ENCODE data around the gene FBXW4. TPM values are rescaled to one million over a fixed set of nuclear protein-coding genes. Genes with fewer than 3 reads are reported as not detected.

FBXW4 gene
- total RNA-seq, 2 donors from 2014 or later: 33.5 to 40.5 TPM

DNA sequence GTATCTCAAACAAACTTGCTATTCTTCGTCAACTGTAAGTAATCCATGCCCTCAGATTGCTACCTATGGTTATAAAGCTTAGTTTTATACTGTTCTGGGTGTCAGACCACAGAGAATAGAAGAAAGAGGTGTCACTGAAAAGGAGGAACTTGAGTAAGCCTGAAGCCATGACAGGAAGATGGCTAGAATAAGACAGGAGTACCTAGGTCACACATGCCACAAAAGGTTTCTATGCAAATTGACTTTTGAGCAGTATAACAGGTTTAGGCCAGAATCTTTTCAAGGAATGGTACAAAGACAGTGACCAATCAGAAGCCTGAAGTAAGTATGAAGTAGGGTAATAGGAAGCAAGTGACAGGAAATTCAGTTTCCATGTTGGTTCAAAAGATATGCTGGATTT, 23.5 kb downstream of the FBXW4 start:
- no peak overlapping the region for H3K4me3 ChIP-seq
- H3K9me3 ChIP-seq: no peaks in the 10 kb centered on the region
- H3K27ac ChIP-seq: no peak overlapping the region
- ATAC-seq: no peak
- H3K36me3 ChIP-seq (replicated peaks in 1 of 2; ENCODE audit: insufficient read depth in 1 of 2, low read depth in 2 of 2): peaks cover 0 to 19% of the 10 kb centered on the region in 2 donors
- H3K27me3 ChIP-seq: no peaks in the 10 kb centered on the region
- WGBS, 2 donors: 84 to 96% methylated on average over 1 of the region's 1 CpG
- intact Hi-C loops (cut with DNase I): no loop called here
- H3K4me1 ChIP-seq: peaks cover 11% of the 10 kb centered on the region
- no peak for DNase-seq
- TF ChIP-seq, protein P1, sequence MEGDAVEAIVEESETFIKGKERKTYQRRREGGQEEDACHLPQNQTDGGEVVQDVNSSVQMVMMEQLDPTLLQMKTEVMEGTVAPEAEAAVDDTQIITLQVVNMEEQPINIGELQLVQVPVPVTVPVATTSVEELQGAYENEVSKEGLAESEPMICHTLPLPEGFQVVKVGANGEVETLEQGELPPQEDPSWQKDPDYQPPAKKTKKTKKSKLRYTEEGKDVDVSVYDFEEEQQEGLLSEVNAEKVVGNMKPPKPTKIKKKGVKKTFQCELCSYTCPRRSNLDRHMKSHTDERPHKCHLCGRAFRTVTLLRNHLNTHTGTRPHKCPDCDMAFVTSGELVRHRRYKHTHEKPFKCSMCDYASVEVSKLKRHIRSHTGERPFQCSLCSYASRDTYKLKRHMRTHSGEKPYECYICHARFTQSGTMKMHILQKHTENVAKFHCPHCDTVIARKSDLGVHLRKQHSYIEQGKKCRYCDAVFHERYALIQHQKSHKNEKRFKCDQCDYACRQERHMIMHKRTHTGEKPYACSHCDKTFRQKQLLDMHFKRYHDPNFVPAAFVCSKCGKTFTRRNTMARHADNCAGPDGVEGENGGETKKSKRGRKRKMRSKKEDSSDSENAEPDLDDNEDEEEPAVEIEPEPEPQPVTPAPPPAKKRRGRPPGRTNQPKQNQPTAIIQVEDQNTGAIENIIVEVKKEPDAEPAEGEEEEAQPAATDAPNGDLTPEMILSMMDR (IDR thresholded peaks at IDR 0.05): no peak
- TF ChIP-seq POLR2A (IDR thresholded peaks at IDR 0.05): no peak

DNA sequence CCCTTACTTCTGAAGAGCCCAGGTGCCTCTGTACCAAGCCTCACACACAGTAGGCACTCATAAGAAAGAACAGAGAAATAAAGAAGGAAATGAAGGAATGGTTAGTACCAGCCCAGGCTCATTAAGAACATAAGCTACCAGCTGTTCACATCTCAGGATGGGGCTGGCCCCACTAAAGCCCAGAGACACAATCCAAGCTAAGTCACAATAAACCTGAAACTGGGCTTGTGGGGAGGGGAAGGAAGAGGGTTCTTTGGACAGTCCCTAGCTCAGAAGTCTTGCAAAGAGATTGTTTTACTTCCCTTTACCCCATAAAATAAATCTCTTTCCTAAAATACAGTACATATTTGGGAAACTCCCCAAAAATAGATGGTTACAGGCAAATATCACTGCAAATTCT, 24.3 kb downstream of the FBXW4 start:
- Histone ChIP-seq H3K27ac (no peak overlapping the region), H3K4me3 (no peak overlapping the region), H3K4me1 (peaks cover 10% of the 10 kb centered on the region), H3K9me3 (no peaks in the 10 kb centered on the region), H3K27me3 (no peaks in the 10 kb centered on the region), H3K36me3 (replicated peaks in 1 of 2; ENCODE audit: insufficient read depth in 1 of 2, low read depth in 2 of 2) (peaks cover 0 to 23% of the 10 kb centered on the region in 2 donors)
- no peak for DNase-seq
- intact Hi-C loops (cut with DNase I): no loop called here
- TF ChIP-seq POLR2A (IDR thresholded peaks at IDR 0.05): no peak
- TF ChIP-seq, protein P1 (IDR thresholded peaks at IDR 0.05): no peak
- no peak for ATAC-seq

DNA sequence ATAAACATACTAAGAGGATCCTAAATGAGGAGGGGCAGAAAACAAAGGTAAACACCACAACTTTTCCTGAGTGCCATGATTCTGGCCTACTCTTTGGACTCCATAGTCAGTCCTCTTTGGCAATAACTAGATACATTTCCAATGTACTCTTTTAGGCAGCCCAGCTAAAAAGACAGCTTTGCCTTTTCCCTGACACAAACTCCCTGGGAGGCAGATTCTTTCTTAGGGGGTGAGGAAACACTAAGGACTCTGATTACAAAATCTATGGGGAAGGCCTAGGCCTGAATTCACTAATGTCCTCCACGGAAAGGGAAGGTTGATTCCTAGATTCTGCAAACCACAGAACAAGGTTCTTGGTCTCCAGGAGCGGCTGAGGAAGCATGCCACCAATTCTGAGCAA, 25.8 kb downstream of the FBXW4 start:
- no peak overlapping the region for H3K4me3 ChIP-seq
- H3K9me3 ChIP-seq: no peaks in the 10 kb centered on the region
- ATAC-seq (no peak), DNase-seq (no peak)
- no peaks in the 10 kb centered on the region for H3K27me3 ChIP-seq
- H3K27ac ChIP-seq: no peak overlapping the region
- no peak for TF ChIP-seq POLR2A (IDR thresholded peaks at IDR 0.05)
- TF ChIP-seq, protein P1 (IDR thresholded peaks at IDR 0.05): no peak
- peaks cover 0 to 31% of the 10 kb centered on the region in 2 donors for H3K36me3 ChIP-seq (replicated peaks in 1 of 2; ENCODE audit: insufficient read depth in 1 of 2, low read depth in 2 of 2)
- H3K4me1 ChIP-seq: no peaks in the 10 kb centered on the region
- intact Hi-C loops (cut with DNase I): no loop called here
- WGBS, 2 donors: 90 to 94% methylated on average over 2 of the region's 2 CpGs

DNA sequence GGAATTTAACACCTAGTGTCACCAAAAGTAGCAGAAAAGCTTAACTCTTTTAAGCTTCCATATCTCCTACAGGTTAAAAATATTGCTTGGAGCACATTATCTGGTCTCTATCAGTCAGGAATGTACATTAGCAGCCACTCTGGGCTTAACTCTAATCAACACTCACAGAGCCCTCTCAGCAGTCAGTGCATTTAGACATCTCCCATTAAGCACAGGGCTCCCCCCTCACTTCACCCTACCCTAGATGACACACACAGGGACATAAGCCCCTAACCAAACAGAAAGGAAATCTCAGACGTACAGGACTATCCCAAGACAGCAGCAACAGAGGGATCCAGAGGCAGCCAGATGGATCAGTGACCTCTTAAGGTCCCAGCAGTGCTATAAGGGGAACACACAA, 26.4 kb downstream of the FBXW4 start:
- ATAC-seq (no peak), DNase-seq (no peak)
- Histone ChIP-seq H3K27ac (no peak overlapping the region), H3K27me3 (no peaks in the 10 kb centered on the region), H3K4me1 (no peaks in the 10 kb centered on the region), H3K36me3 (replicated peaks in 1 of 2; ENCODE audit: insufficient read depth in 1 of 2, low read depth in 2 of 2) (peaks cover 0 to 31% of the 10 kb centered on the region in 2 donors), H3K4me3 (no peak overlapping the region), H3K9me3 (no peaks in the 10 kb centered on the region)
- intact Hi-C loops (cut with DNase I): no loop called here
- WGBS, 2 donors: 90 to 100% methylated on average over 1 of the region's 1 CpG
- no peak for TF ChIP-seq POLR2A (IDR thresholded peaks at IDR 0.05)
- TF ChIP-seq, protein P1 (IDR thresholded peaks at IDR 0.05): no peak

DNA sequence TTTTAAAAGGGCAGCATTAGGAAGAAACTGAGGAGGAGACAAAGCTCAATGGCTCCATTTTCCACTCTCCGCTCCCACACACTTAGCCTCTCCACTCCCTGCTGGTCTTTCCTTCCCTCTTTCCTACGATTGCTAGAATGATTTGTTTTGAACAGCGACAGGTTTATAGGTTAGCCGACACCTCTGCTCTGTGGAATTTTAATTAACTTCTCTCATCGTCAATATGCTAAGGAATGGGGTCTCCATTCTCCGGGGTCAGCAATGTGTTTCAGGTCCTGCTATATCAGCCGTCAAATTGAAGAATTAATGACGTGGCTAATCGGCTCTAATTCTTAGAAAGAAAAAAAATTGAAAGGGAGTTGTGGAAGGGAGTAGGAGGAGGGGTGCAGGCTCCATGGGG, 28.9 kb downstream of the FBXW4 start:
- Histone ChIP-seq H3K4me1 (no peaks in the 10 kb centered on the region), H3K27ac (no peak overlapping the region), H3K36me3 (replicated peaks in 1 of 2; ENCODE audit: insufficient read depth in 1 of 2, low read depth in 2 of 2) (peaks cover 5 to 27% of the 10 kb centered on the region in 2 donors), H3K9me3 (no peaks in the 10 kb centered on the region), H3K27me3 (no peaks in the 10 kb centered on the region), H3K4me3 (no peak overlapping the region)
- DNase-seq: no peak
- no peak for ATAC-seq
- intact Hi-C loops (cut with DNase I): no loop called here
- 71 to 75% methylated on average over 9 of the region's 9 CpGs for WGBS, 2 donors
- TF ChIP-seq POLR2A (IDR thresholded peaks at IDR 0.05): no peak
- TF ChIP-seq, protein P1 (IDR thresholded peaks at IDR 0.05): no peak
